DOHH2 (cell line): ENCODE data around the gene EDEM1.

Experiments used
- EZH2phosphoT487 ChIP-seq: fragments of 200-600 bp; sonication (generic); IDR thresholded peaks from 2 replicates; pipeline ENCODE4 v1.6.1; 2017; ENCODE audit warnings: borderline replicate concordance, mild to moderate bottlenecking, antibody characterized with exemption, low read length, moderate library complexity, mixed read lengths
- TF ChIP-seq, protein P1 (sequence below): fragments of 200-600 bp; sonication (generic); IDR thresholded peaks from one replicate; pipeline ENCODE4 v1.5.1; 2014; ENCODE audit warnings: antibody characterized with exemption, mild to moderate bottlenecking, low read depth, low read length; ENCODE audit not compliant: poor library complexity, severe bottlenecking

DNA sequence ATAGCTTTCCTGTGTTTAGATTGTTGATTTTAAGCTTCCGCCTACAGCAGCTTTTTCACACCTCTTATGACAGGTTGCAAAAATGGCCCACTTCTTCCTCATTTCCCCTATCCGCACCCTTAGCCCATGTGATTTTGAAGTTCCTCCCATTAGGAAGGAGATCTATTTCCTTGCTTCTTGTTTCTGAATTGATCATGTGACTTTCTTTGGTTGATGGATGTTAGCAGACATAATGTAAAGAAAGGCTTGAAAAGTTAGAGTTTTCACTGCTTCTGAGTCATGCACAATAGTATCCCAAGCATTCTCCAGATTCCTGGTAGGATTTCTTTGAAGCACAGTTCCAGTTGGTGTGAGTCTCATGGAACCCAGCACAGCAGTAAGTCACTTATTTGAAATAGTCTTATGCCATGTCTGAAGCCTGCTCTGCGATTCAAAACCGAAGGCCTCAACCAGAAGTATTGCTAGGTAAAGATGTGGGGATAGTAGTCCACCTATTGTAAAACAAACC is 76.6 kb downstream of the EDEM1 start:
- TF ChIP-seq, protein P1, sequence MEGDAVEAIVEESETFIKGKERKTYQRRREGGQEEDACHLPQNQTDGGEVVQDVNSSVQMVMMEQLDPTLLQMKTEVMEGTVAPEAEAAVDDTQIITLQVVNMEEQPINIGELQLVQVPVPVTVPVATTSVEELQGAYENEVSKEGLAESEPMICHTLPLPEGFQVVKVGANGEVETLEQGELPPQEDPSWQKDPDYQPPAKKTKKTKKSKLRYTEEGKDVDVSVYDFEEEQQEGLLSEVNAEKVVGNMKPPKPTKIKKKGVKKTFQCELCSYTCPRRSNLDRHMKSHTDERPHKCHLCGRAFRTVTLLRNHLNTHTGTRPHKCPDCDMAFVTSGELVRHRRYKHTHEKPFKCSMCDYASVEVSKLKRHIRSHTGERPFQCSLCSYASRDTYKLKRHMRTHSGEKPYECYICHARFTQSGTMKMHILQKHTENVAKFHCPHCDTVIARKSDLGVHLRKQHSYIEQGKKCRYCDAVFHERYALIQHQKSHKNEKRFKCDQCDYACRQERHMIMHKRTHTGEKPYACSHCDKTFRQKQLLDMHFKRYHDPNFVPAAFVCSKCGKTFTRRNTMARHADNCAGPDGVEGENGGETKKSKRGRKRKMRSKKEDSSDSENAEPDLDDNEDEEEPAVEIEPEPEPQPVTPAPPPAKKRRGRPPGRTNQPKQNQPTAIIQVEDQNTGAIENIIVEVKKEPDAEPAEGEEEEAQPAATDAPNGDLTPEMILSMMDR = no peak
- TF ChIP-seq EZH2phosphoT487 = no peak
